Fibroblast of mammary gland (primary cell): ENCODE data around the gene KIAA0825.

Source experiments
- DNase-seq: peaks from one replicate; pipeline ENCODE4 v3.0.0-alpha.2; 2010; ENCODE audit warnings: low read depth
- H3K4me3 ChIP-seq: 2 replicates; pipeline ENCODE4 v1.5.1; 2011; ENCODE audit warnings: low read depth, mild to moderate bottlenecking, low read length, moderate library complexity; ENCODE audit not compliant: control insufficient read depth
- CTCF ChIP-seq: conservative IDR thresholded peaks from 2 replicates; pipeline ENCODE4 v1.5.1; 2011; ENCODE audit warnings: low read depth, low read length, inconsistent platforms; ENCODE audit not compliant: control insufficient read depth, insufficient read depth

The KIAA0825 gene

GRCh38 chr5:94274707-94275106 lies 343.7 kb downstream of the KIAA0825 start:
- TF ChIP-seq CTCF: no peak
- H3K4me3 ChIP-seq: no peak overlapping the region
- no peak for DNase-seq

- H3K4me3 ChIP-seq: no peak overlapping the region
- no peak for TF ChIP-seq CTCF
- no peak for DNase-seq
Observed at GRCh38 chr5:94268226-94268625, 350.2 kb downstream of the KIAA0825 start.

- no peak for DNase-seq
- no peak for TF ChIP-seq CTCF
- H3K4me3 ChIP-seq: no peak overlapping the region
Observed at GRCh38 chr5:94267350-94267899, 351.0 kb downstream of the KIAA0825 start.

GRCh38 chr5:94266170-94266569 lies 352.2 kb downstream of the KIAA0825 start:
- H3K4me3 ChIP-seq: no peak overlapping the region
- no peak for TF ChIP-seq CTCF
- no peak for DNase-seq

GRCh38 chr5:94263068-94263467 lies 355.3 kb downstream of the KIAA0825 start:
- no peak for TF ChIP-seq CTCF

GRCh38 chr5:94260096-94260495 lies 358.3 kb downstream of the KIAA0825 start:
- no peak for TF ChIP-seq CTCF
- DNase-seq: no peak
- H3K4me3 ChIP-seq: no peak overlapping the region

More at GRCh38 chr5:94263068-94263467, 355.3 kb downstream of the KIAA0825 start:
- no peak for DNase-seq
- no peak overlapping the region for H3K4me3 ChIP-seq

GRCh38 chr5:94254214-94254613 lies 364.2 kb downstream of the KIAA0825 start:
- H3K4me3 ChIP-seq: no peak overlapping the region
- TF ChIP-seq CTCF: no peak
- DNase-seq: no peak
